ENCODE data around the gene MAG. TPM values are rescaled to one million over a fixed set of nuclear protein-coding genes. Genes with fewer than 3 reads are reported as not detected.
"Not testable (repeated sequence)": the region's sequence is repeated elsewhere in the genome, so short reads cannot be mapped to it uniquely, and the experiment has no call there.

MAG gene
- total RNA-seq, 1 donor from 2014 or later, result not detected

- intact Hi-C loops (cut with DNase I), result no loop called here
- H3K27ac ChIP-seq, result no peak overlapping the region
- no peak for TF ChIP-seq CTCF (IDR thresholded peaks at IDR 0.05)
- no peaks in the 10 kb centered on the region for H3K9me3 ChIP-seq
- H3K4me1 ChIP-seq, result peaks cover 15% of the 10 kb centered on the region
- ATAC-seq (no peak), DNase-seq (peak; percentile 35)
- H3K4me3 ChIP-seq, result no peak overlapping the region
- peaks cover 16% of the 10 kb centered on the region for H3K27me3 ChIP-seq (ENCODE audit: low read depth)
- no peaks in the 10 kb centered on the region for H3K36me3 ChIP-seq
These were observed 61.7 kb downstream of the MAG start for GRCh38 chr19:35353635-35354034.

- intact Hi-C loops (cut with DNase I), result no loop called here
- DNase-seq (peak; percentile 11), ATAC-seq (no peak)
- H3K4me1 ChIP-seq, result peaks cover 15% of the 10 kb centered on the region
- TF ChIP-seq CTCF (IDR thresholded peaks at IDR 0.05), result no peak
- H3K27me3 ChIP-seq (ENCODE audit: low read depth), result peaks cover 11% of the 10 kb centered on the region
- no peak overlapping the region for H3K4me3 ChIP-seq
- no peaks in the 10 kb centered on the region for H3K9me3 ChIP-seq
- no peak overlapping the region for H3K27ac ChIP-seq
- H3K36me3 ChIP-seq, result no peaks in the 10 kb centered on the region
These were observed 62.9 kb downstream of the MAG start for GRCh38 chr19:35354898-35355297.

DNA sequence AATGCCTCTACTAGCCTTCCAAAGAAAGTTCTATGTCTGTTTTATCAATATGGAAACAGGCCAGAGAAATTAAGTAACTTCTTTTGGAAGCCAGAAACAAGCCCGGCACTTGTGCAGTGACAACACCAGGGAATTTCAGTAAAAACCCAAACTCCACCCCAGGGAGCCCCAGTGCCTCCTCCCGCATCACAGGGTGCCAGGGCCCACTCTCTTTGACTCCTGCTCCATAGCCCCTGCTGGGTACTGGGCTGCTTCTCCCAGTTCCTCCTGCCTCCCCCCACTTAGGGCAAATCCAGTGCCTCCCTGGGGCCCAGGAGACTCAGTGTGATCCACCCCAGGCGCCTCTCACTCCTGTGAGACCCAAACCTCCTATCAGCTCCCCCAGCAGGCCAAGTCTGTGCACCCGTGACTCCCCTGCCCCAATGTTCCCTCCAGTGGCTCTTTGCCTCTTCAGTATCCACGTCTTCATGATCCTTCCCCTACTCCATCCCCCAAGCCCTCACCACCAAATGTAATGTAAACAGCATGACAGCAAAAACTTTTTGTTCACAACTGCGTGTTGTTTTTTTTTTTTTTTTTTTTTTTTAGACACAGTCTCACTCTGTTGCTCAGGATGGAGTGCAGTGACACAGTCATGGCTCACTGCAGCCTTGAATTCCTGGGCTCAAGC is 64.0 kb downstream of the MAG start:
- Histone ChIP-seq H3K4me3 (no peak overlapping the region), H3K27me3 (ENCODE audit: low read depth) (peaks cover 11% of the 10 kb centered on the region), H3K9me3 (no peaks in the 10 kb centered on the region), H3K36me3 (no peaks in the 10 kb centered on the region), H3K4me1 (peaks cover 15% of the 10 kb centered on the region), H3K27ac (no peak overlapping the region)
- DNase-seq, result no peak
- no peak for TF ChIP-seq CTCF (IDR thresholded peaks at IDR 0.05)
- ATAC-seq, result no peak
- intact Hi-C loops (cut with DNase I), result no loop called here

- H3K27ac ChIP-seq, result no peak within 1 kb of the TSS
- ATAC-seq, result peak; percentile 63 to 65
- H3K4me3 ChIP-seq, result no peak within 1 kb of the TSS
- no peaks in the 10 kb centered on the region for H3K9me3 ChIP-seq
- no peak for DNase-seq
- TF ChIP-seq CTCF (IDR thresholded peaks at IDR 0.05), result no peak
- no peaks in the 10 kb centered on the region for H3K36me3 ChIP-seq
- peaks cover 8% of the 10 kb centered on the region for H3K27me3 ChIP-seq (ENCODE audit: low read depth)
- intact Hi-C loops (cut with DNase I), result no loop called here
- peaks cover 14% of the 10 kb centered on the region for H3K4me1 ChIP-seq
These were observed 66.1 kb downstream of the MAG start, which contains the start of gene FFAR3 for GRCh38 chr19:35357867-35358573. FFAR3 (plus strand) TSS chr19:35358460; CDS start chr19:35358891, 431 bp downstream.

DNA sequence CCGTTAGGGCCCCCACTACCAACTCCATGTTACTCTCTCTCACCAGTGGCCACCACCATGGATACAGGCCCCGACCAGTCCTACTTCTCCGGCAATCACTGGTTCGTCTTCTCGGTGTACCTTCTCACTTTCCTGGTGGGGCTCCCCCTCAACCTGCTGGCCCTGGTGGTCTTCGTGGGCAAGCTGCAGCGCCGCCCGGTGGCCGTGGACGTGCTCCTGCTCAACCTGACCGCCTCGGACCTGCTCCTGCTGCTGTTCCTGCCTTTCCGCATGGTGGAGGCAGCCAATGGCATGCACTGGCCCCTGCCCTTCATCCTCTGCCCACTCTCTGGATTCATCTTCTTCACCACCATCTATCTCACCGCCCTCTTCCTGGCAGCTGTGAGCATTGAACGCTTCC is 66.9 kb downstream of the MAG start:
- ATAC-seq; H3K9me3 ChIP-seq; H3K27me3 ChIP-seq (ENCODE audit: low read depth); H3K36me3 ChIP-seq; H3K4me3 ChIP-seq; intact Hi-C loops (cut with DNase I); DNase-seq; H3K27ac ChIP-seq: not testable (repeated sequence)
- peaks cover 11% of the 10 kb centered on the region for H3K4me1 ChIP-seq

DNA sequence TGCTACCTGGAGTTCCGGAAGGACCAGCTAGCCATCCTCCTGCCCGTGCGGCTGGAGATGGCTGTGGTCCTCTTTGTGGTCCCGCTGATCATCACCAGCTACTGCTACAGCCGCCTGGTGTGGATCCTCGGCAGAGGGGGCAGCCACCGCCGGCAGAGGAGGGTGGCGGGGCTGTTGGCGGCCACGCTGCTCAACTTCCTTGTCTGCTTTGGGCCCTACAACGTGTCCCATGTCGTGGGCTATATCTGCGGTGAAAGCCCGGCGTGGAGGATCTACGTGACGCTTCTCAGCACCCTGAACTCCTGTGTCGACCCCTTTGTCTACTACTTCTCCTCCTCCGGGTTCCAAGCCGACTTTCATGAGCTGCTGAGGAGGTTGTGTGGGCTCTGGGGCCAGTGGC is 67.4 kb downstream of the MAG start:
- H3K36me3 ChIP-seq; H3K4me3 ChIP-seq; ATAC-seq; DNase-seq; H3K27me3 ChIP-seq (ENCODE audit: low read depth); H3K9me3 ChIP-seq; H3K27ac ChIP-seq; intact Hi-C loops (cut with DNase I): not testable (repeated sequence)
- H3K4me1 ChIP-seq, result peaks cover 11% of the 10 kb centered on the region

GRCh38 chr19:35360081-35360480 is 68.1 kb downstream of the MAG start:
- intact Hi-C loops (cut with DNase I); ATAC-seq: not testable (repeated sequence)

More at GRCh38 chr19:35360081-35360480, 68.1 kb downstream of the MAG start:
- H3K4me1 ChIP-seq, result peaks cover 11% of the 10 kb centered on the region
- H3K36me3 ChIP-seq; H3K27me3 ChIP-seq (ENCODE audit: low read depth); H3K27ac ChIP-seq; DNase-seq; H3K9me3 ChIP-seq; H3K4me3 ChIP-seq: not testable (repeated sequence)
